RWPE1 (cell line): ENCODE results near the gene IFRD1.

ENCODE experiments used
- CTCF ChIA-PET: fragments of 350-600 bp; sonication (Branson Sonifier 250); formaldehyde crosslinking; extraction: SDS; loops from one replicate; lab custom pipeline; 2021; lab: Yijun Ruan, JAX
- POLR2A ChIA-PET: fragments of 400-600 bp; formaldehyde crosslinking; extraction: SDS; loops from one replicate; lab custom pipeline; 2020; ENCODE audit warnings: antibody characterized with exemption; ENCODE audit not compliant: low non-redundant PET; lab: Yijun Ruan, JAX
- DNase-seq: peaks from one replicate; pipeline ENCODE4 v3.0.0; 2012; ENCODE audit warnings: low spot score
- H3K27ac ChIP-seq: fragments of 450-650 bp; 2 replicates; pipeline ENCODE4 v1.5.1; 2017
- TF ChIP-seq, protein P1 (sequence below): fragments of 450-650 bp; conservative IDR thresholded peaks from 2 replicates; pipeline ENCODE4 v1.5.1; 2017; ENCODE audit warnings: low read depth, mild to moderate bottlenecking

The IFRD1 gene

GRCh38 chr7:112422842-112423496 is 27.3 kb upstream of the IFRD1 start:
- CTCF ChIA-PET = interaction anchor here (0.8 kb wide), 1 partner anchor 659 kb away, joined by 5 read pairs; no protein-coding TSS in a partner anchor
- TF ChIP-seq, protein P1, sequence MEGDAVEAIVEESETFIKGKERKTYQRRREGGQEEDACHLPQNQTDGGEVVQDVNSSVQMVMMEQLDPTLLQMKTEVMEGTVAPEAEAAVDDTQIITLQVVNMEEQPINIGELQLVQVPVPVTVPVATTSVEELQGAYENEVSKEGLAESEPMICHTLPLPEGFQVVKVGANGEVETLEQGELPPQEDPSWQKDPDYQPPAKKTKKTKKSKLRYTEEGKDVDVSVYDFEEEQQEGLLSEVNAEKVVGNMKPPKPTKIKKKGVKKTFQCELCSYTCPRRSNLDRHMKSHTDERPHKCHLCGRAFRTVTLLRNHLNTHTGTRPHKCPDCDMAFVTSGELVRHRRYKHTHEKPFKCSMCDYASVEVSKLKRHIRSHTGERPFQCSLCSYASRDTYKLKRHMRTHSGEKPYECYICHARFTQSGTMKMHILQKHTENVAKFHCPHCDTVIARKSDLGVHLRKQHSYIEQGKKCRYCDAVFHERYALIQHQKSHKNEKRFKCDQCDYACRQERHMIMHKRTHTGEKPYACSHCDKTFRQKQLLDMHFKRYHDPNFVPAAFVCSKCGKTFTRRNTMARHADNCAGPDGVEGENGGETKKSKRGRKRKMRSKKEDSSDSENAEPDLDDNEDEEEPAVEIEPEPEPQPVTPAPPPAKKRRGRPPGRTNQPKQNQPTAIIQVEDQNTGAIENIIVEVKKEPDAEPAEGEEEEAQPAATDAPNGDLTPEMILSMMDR = no peak
- peak overlapping the region; percentile 81 for H3K27ac ChIP-seq
- peak; percentile 85 for DNase-seq
- POLR2A ChIA-PET = no interaction called here

DNA sequence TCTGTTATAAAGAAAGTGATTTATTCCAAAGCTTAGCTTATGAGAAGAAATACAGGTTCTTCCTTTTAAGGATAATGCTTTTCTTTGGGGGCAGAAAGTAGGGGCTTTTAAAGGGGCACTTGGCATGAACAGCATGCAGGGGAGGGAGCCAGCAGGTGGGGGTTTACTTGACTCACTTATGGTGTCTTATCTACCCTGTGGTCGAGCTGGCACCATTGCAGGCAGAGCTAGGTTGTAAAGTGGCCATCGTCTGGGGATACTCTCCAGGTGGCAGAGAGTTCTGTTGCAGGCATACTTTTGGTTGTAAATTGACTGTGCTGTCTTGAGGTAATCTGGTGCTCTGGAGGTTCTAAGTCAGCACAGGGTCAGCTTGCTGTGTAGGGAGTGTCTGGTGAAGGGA is 26.3 kb upstream of the IFRD1 start:
- H3K27ac ChIP-seq = no peak overlapping the region
- DNase-seq = no peak
- CTCF ChIA-PET = interaction anchor here (0.9 kb wide), 1 partner anchor 27 kb away, joined by 3 read pairs; no protein-coding TSS in a partner anchor
- TF ChIP-seq, protein P1 = no peak
- POLR2A ChIA-PET = no interaction called here

DNA sequence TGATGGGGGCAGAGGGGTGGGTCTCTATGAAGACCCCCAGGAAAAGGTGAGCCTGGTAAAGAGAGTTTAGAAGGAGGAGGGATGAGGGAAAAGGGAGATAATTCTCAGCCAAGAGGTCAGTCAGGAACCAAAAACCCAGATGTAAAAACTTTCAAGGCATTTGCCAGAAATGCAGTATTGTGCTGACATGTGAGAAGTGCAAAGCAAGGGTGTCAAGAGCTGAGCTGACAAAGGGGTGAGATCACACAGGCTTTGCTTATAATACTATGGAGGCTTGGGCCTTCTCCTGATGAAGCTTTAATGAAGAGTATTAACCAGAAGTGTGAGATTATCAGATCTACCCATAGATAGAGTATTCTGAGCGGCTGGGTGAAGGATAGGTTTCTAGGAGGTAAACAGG is 22.3 kb upstream of the IFRD1 start:
- ChIA-PET CTCF (interaction anchor here (0.5 kb wide), 1 partner anchor 866 kb away, joined by 5 read pairs; the partner anchor contains the start of gene IMMP2L), POLR2A (no interaction called here)

DNA sequence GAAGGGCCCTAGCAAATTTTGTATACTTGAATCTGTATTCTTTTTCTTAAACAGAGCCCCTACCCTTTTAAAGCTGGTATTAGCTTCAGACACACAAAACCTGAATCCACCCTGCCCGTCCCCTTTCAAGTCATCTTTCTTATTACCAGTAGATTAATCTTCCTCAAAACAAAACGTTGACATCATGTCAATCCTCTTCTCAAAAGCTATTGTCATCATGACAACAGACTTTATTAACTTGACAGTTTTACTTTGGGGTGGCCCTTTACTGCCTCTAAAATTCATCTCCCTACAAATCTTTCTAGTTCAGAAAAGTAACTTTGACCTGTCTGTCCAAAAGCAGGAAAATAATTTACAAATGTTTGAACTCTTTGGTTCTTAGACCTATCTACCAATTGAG is 21.5 kb upstream of the IFRD1 start:
- ChIA-PET POLR2A (no interaction called here), CTCF (interaction anchor here (0.6 kb wide), 1 partner anchor 30 kb away, joined by 3 read pairs; no protein-coding TSS in a partner anchor)
- no peak overlapping the region for H3K27ac ChIP-seq
- no peak for DNase-seq
- TF ChIP-seq, protein P1 = no peak

More for the DNA sequence above, 22.3 kb upstream of the IFRD1 start:
- DNase-seq = no peak
- TF ChIP-seq, protein P1 = no peak
- H3K27ac ChIP-seq = no peak overlapping the region

- ChIA-PET CTCF (no interaction called here), POLR2A (no interaction called here)
- H3K27ac ChIP-seq = no peak overlapping the region
- TF ChIP-seq, protein P1 = no peak
- no peak for DNase-seq
Observed at GRCh38 chr7:112430649-112431048, 19.6 kb upstream of the IFRD1 start.

DNA sequence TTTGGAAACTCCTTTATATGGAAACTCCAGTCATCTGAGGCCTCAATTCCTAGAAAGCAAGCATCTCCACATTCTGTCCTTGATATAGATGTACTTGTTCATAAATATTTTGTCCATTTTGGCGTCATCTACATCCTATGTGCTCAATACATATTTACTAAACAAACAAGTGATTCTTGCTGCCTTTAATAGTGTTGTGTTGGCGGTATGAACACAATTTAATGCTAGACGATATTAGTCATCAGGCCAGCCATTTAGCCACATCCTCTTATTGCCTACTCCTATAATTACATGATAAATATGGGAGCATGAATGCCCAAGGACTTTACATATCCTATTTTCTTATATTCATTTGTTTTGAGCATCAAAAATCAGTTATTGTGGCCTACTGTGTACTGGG is 18.5 kb upstream of the IFRD1 start:
- CTCF ChIA-PET = no interaction called here
- no peak overlapping the region for H3K27ac ChIP-seq
- TF ChIP-seq, protein P1 = no peak
- no peak for DNase-seq
- POLR2A ChIA-PET = no interaction called here
